ENCODE data around the gene MARF1.

DNA sequence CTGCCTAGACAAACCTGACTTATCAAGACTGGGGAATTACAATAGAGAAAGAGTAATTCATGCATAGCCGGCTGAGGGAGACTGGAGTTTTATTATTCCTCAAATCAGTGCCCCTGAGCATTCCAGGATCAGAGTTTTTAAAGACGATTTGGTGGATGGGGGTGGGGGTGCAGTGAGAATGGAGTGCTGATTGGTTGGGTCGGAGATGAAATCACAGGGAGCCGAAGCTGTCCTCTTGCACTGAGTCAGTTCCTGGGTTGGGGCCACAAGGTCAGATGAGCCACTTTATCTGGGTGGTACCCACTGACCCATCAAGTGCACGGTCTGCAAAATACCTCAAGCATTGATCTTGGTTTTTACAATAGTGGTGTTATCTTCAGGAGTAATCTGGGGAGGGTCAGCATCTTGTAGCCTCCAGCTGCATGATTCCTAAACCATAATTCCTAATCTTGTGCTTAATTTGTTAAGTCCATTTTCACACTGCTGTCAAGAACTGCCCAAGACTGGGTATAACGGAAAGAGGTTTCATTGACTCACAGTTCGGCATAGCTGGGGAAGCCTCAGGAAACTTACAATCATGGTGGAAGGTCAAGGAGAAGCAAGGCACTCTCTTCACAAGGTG, 69.6 kb downstream of the MARF1 start:
- TF ChIP-seq, protein P1, sequence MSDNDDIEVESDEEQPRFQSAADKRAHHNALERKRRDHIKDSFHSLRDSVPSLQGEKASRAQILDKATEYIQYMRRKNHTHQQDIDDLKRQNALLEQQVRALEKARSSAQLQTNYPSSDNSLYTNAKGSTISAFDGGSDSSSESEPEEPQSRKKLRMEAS (IDR thresholded peaks at IDR 0.05; ENCODE audit: low read depth, low read length), result no peak
- TF ChIP-seq CTCF (IDR thresholded peaks at IDR 0.05; ENCODE audit: low read depth, low read length) (no peak), POLR2A (IDR thresholded peaks at IDR 0.05; ENCODE audit: extremely low read depth, insufficient read length) (no peak), MYC (IDR thresholded peaks at IDR 0.05; ENCODE audit: low read depth, low read length) (no peak)
